ENCODE results near the gene PACC1. TPM values are rescaled to one million over a fixed set of nuclear protein-coding genes. Genes with fewer than 3 reads are reported as not detected.

Gene PACC1
- total RNA-seq, 4 donors from 2014 or later = 1.6 to 7.4 (median 3.0) TPM

DNA sequence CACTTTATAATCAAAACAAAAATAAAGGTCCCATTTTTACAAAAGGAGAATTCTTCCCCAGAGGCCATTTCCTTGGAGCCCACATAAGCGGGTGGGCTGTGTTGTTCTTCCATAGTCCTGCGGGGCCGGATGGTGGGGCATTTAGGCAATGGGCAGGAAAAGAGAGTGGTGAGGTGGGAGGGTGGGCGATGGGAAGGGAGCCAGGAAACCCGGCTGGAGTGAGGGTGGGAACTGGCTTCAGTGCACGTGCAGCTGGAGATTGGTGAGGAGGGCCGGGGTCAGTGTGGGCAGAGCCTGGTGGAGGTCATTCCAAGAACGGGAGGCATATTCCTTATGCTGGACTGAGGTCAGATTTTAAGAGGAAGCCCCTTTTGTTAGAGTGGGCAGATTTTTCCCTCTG is 31.6 kb upstream of the PACC1 start:
- no peaks in the 10 kb centered on the region for H3K4me1 ChIP-seq
- peaks cover 0 to 19% (median 0%) of the 10 kb centered on the region in 3 donors for H3K36me3 ChIP-seq
- H3K9me3 ChIP-seq = no peaks in the 10 kb centered on the region
- DNase-seq = no peak
- H3K27me3 ChIP-seq = no peaks in the 10 kb centered on the region
- TF ChIP-seq, protein P1, sequence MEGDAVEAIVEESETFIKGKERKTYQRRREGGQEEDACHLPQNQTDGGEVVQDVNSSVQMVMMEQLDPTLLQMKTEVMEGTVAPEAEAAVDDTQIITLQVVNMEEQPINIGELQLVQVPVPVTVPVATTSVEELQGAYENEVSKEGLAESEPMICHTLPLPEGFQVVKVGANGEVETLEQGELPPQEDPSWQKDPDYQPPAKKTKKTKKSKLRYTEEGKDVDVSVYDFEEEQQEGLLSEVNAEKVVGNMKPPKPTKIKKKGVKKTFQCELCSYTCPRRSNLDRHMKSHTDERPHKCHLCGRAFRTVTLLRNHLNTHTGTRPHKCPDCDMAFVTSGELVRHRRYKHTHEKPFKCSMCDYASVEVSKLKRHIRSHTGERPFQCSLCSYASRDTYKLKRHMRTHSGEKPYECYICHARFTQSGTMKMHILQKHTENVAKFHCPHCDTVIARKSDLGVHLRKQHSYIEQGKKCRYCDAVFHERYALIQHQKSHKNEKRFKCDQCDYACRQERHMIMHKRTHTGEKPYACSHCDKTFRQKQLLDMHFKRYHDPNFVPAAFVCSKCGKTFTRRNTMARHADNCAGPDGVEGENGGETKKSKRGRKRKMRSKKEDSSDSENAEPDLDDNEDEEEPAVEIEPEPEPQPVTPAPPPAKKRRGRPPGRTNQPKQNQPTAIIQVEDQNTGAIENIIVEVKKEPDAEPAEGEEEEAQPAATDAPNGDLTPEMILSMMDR (IDR thresholded peaks at IDR 0.05) = no peak
- TF ChIP-seq POLR2A (IDR thresholded peaks at IDR 0.05) = no peak
- no peak overlapping the region for H3K27ac ChIP-seq
- no peak overlapping the region for H3K4me3 ChIP-seq

DNA sequence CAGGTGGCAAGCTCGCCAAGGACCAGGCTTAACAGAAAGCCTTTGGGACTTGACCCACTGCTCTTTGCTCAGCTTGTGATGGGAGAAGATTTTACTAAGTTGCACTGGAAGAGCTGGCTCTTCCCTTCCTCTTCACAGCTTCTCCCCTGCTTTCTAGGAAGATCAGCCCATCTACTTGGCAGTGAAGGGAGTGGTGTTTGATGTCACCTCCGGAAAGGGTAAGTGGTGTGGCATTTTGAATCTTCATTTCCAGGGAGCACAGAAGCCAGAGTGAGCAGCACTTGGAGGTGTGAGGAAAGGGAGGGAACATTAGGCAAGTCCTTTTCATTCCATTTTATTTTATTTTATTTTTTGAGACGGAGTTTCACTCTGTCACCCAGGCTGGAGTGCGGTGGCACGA is 27.7 kb upstream of the PACC1 start:
- no peak for TF ChIP-seq POLR2A (IDR thresholded peaks at IDR 0.05)
- TF ChIP-seq, protein P1 (IDR thresholded peaks at IDR 0.05) = no peak
- no peaks in the 10 kb centered on the region for H3K4me1 ChIP-seq

DNA sequence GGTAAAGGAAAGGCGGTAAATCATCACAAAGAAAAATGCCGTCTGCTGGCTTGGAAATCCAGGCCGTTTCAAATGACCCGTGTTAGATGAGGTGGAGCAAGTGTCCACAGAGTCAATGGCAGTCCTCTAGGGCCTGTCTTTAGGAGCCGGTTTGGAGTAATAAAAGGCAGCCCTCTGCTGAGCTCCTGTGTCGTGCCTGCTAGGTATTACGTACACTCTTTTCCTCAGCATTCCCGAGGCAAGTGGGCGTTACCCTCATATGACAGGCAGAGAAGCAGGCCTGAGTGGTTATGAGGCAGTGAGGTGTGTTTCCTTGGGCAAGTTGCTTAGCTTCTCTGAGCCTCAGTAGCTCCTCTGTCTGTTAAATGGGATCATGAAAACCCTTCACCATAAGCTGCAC is 25.7 kb upstream of the PACC1 start:
- H3K4me1 ChIP-seq = no peaks in the 10 kb centered on the region
- no peak for TF ChIP-seq POLR2A (IDR thresholded peaks at IDR 0.05)
- TF ChIP-seq, protein P1 (IDR thresholded peaks at IDR 0.05) = no peak
- no peaks in the 10 kb centered on the region for H3K9me3 ChIP-seq
- H3K27ac ChIP-seq = no peak overlapping the region
- no peaks in the 10 kb centered on the region for H3K27me3 ChIP-seq
- H3K4me3 ChIP-seq = no peak overlapping the region
- DNase-seq = no peak
- peaks cover 0 to 6% (median 0%) of the 10 kb centered on the region in 3 donors for H3K36me3 ChIP-seq

More for the DNA sequence above, 27.7 kb upstream of the PACC1 start:
- H3K4me3 ChIP-seq = no peak overlapping the region
- H3K9me3 ChIP-seq = no peaks in the 10 kb centered on the region
- H3K27ac ChIP-seq = no peak overlapping the region
- H3K27me3 ChIP-seq = no peaks in the 10 kb centered on the region
- no peak for DNase-seq
- H3K36me3 ChIP-seq = peaks cover 0 to 19% (median 0%) of the 10 kb centered on the region in 3 donors

DNA sequence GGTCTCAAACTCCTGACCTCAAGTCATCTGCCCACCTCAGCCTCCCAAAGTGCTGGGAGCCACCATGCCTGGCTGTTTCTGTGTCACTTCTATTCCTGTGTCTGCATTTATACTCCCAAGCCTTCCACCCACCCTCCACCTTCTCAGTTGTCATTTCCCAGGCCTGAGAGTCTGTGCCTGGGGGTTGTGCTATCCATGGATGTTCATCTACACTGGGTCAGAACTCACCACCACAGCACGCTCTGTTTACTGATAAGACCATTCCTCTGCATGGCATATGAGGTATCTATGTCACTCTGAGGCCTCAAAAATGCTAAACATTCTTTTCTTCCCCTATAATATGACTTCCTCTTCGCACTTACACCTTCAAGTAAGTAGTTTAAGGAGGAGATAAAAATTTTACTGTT is 24.1 kb upstream of the PACC1 start:
- no peak for DNase-seq
- Histone ChIP-seq H3K36me3 (no peaks in the 10 kb centered on the region), H3K27ac (no peak overlapping the region), H3K4me1 (peaks cover 0 to 6% (median 2%) of the 10 kb centered on the region in 4 donors), H3K4me3 (no peak overlapping the region), H3K27me3 (no peaks in the 10 kb centered on the region), H3K9me3 (no peaks in the 10 kb centered on the region)
- TF ChIP-seq, protein P1 (IDR thresholded peaks at IDR 0.05) = no peak
- TF ChIP-seq POLR2A (IDR thresholded peaks at IDR 0.05) = no peak

DNA sequence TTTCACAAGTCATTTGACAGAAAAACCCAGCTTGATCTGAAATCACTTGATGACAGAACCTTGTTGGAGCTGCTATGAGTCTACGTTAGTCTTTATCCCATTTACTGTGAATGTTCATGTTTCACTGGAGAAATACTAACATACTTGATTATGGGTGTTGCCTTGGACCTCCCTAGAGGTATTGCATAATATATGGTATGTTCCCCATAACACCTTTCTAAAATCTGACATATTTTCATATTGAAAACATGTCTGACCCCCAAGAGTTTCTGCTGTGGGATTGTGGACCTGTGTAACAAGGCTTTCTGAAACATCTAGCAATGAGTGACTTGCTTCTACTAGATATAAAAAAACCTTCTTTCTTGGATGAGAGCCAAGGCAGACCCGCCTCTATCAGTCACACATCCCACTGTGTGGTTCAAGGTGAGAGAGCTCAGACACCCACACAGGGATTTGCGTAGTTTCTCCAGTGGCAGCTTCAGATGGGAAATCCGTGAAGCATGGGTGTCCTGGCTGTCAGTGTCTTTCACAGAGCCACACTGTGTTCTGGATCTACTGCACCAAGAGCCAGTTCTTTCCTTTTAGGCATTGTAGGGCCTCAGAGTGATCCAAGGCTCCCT is 22.6 kb upstream of the PACC1 start:
- no peak for DNase-seq
- no peak overlapping the region for H3K27ac ChIP-seq
- H3K9me3 ChIP-seq = no peaks in the 10 kb centered on the region
- no peak overlapping the region for H3K4me3 ChIP-seq
- H3K36me3 ChIP-seq = no peaks in the 10 kb centered on the region
- TF ChIP-seq POLR2A (IDR thresholded peaks at IDR 0.05) = no peak
- TF ChIP-seq, protein P1 (IDR thresholded peaks at IDR 0.05) = no peak
- H3K27me3 ChIP-seq = no peaks in the 10 kb centered on the region
- H3K4me1 ChIP-seq = peaks cover 0 to 15% (median 3%) of the 10 kb centered on the region in 4 donors
